B cell (primary cell): ENCODE data around the gene PTPRN2. TPM values are rescaled to one million over a fixed set of nuclear protein-coding genes. Genes with fewer than 3 reads are reported as not detected.

Source experiments
- ATAC-seq: fragments of 200-7000 bp; cut with Tn5 transposase; one replicate; pipeline ENCODE4 v1.10.0; 2021; ENCODE audit warnings: low read depth, mild to moderate bottlenecking, moderate number of reproducible peaks, moderate library complexity
- CTCF ChIA-PET: fragments of 350-600 bp; sonication (Branson Sonifier 250); formaldehyde crosslinking; loops from one replicate; lab custom pipeline; 2021; ENCODE audit warnings: antibody characterized with exemption, inconsistent platforms; lab: Charles Lee
- POLR2A ChIA-PET: fragments of 350-600 bp; sonication (Branson Sonifier 250); formaldehyde crosslinking; loops from one replicate; lab custom pipeline; 2021; ENCODE audit warnings: antibody characterized with exemption; lab: Charles Lee
- DNase-seq: peaks from one replicate; pipeline ENCODE4 v3.0.0; 2013
- H2AFZ ChIP-seq: 2 replicates; pipeline ENCODE4 v1.6.1; 2012; ENCODE audit warnings: mild to moderate bottlenecking, low read depth, low read length; ENCODE audit not compliant: insufficient read depth, poor library complexity, severe bottlenecking
- H3K27ac ChIP-seq, 2 donors: 1 replicate in 1 of 2; 2 replicates in 1 of 2; pipeline ENCODE4 v1.5.1; 2012 to 2013; ENCODE audit warnings: low read length in 2 of 2, mild to moderate bottlenecking in 2 of 2, moderate library complexity in 1 of 2
- H3K27me3 ChIP-seq, 4 experiments: fragments of 200-600 bp in 1 of 4; sonication (generic) in 1 of 4; replicated peaks in 1 of 4; 1 replicate in 2 of 4; 2 replicates in 2 of 4; pipeline versions ENCODE4 v1.6.1 to v1.7.0; 2013 to 2016; ENCODE audit warnings: low read length in 3 of 4, mild to moderate bottlenecking in 2 of 4, mixed read lengths in 1 of 4, moderate library complexity in 1 of 4; ENCODE audit not compliant: insufficient read depth in 4 of 4, control insufficient read depth in 3 of 4; ENCODE audit errors: control extremely low read depth in 1 of 4
- H3K36me3 ChIP-seq, 2 experiments: replicated peaks in 1 of 2; 1 replicate in 1 of 2; 2 replicates in 1 of 2; pipeline versions ENCODE4 v1.6.1 to v1.7.1; 2013; ENCODE audit warnings: low read length in 1 of 2; ENCODE audit not compliant: insufficient read depth in 2 of 2, control insufficient read depth in 1 of 2; ENCODE audit errors: control extremely low read depth in 1 of 2, extremely low read depth in 1 of 2
- H3K4me1 ChIP-seq, 2 donors: fragments of 200-600 bp in 1 of 2; sonication (generic) in 1 of 2; 1 replicate in 1 of 2; 2 replicates in 1 of 2; pipeline versions ENCODE4 v1.5.1 to v1.6.1; 2013 to 2017; ENCODE audit warnings: low read length in 2 of 2; ENCODE audit not compliant: control insufficient read depth in 2 of 2, insufficient read depth in 2 of 2
- H3K4me2 ChIP-seq: replicated peaks from 2 replicates; pipeline ENCODE3; 2012; ENCODE audit warnings: mild to moderate bottlenecking, low read depth, low read length; ENCODE audit not compliant: poor library complexity, severe bottlenecking
- H3K4me3 ChIP-seq, 5 experiments: fragments of 200-600 bp in 1 of 5; sonication (generic) in 1 of 5; 1 replicate in 3 of 5; 2 replicates in 2 of 5; pipeline versions ENCODE4 v1.5.1 to v1.7.0; 2011 to 2016; ENCODE audit warnings: low read length in 4 of 5, mild to moderate bottlenecking in 4 of 5, low read depth in 2 of 5, control low read depth in 1 of 5, moderate library complexity in 1 of 5; ENCODE audit not compliant: insufficient read depth in 1 of 5; ENCODE audit errors: control extremely low read depth in 1 of 5, extremely low read depth in 1 of 5
- H3K79me2 ChIP-seq: fragments of 200-600 bp; sonication (generic); one replicate; pipeline ENCODE4 v1.6.0; 2016; ENCODE audit warnings: low read length; ENCODE audit not compliant: control insufficient read depth, insufficient read depth
- H3K9ac ChIP-seq: fragments of 200-600 bp; sonication (generic); 2 replicates; pipeline ENCODE4 v1.6.1; 2017; ENCODE audit warnings: mild to moderate bottlenecking, low read length, moderate library complexity
- H3K9me3 ChIP-seq, 3 donors: one replicate each; pipeline versions ENCODE4 v1.6.1 to v1.7.1; 2013; ENCODE audit warnings: low read length in 2 of 3; ENCODE audit not compliant: control insufficient read depth in 2 of 3, insufficient read depth in 1 of 3; ENCODE audit errors: control extremely low read depth in 1 of 3
- H4K20me1 ChIP-seq: 2 replicates; pipeline ENCODE4 v1.6.0; 2012; ENCODE audit warnings: mild to moderate bottlenecking, low read length; ENCODE audit not compliant: insufficient read depth, control insufficient read depth, poor library complexity, severe bottlenecking
- H3K27ac Mint-ChIP-seq: one replicate; pipeline ENCODE4 v1.8.0; 2021; ENCODE audit warnings: mixed read lengths
- H3K27me3 Mint-ChIP-seq: one replicate; pipeline ENCODE4 v1.8.0; 2021; ENCODE audit warnings: mixed read lengths
- H3K4me1 Mint-ChIP-seq: one replicate; pipeline ENCODE4 v1.8.0; 2021; ENCODE audit warnings: mixed read lengths
- H3K4me3 Mint-ChIP-seq: one replicate; pipeline ENCODE4 v1.8.0; 2021; ENCODE audit warnings: mixed read lengths
- H3K9me3 Mint-ChIP-seq: one replicate; pipeline ENCODE4 v1.8.0; 2022; ENCODE audit warnings: mixed read lengths; ENCODE audit not compliant: insufficient read depth
- CTCF ChIP-seq: fragments of 200-600 bp; IDR thresholded peaks from one replicate; pipeline ENCODE4 v1.8.0; 2022; ENCODE audit warnings: antibody characterized with exemption, mild to moderate bottlenecking
- EZH2 ChIP-seq: IDR thresholded peaks from 2 replicates; pipeline ENCODE4 v1.6.1; 2012; ENCODE audit warnings: borderline replicate concordance, low read depth, mild to moderate bottlenecking, moderate library complexity, low read length; ENCODE audit not compliant: insufficient read depth, poor library complexity, severe bottlenecking
- WGBS: methylation state at CpG from one replicate; pipeline ENCODE4 v1.1.5; 2013; ENCODE audit warnings: missing lambda C conversion rate; ENCODE audit not compliant: insufficient coverage; 5-methylcytosine and 5-hydroxymethylcytosine counted together
- intact Hi-C: fragments of 100-400 bp; cut with micrococcal nuclease; formaldehyde crosslinking; loops from one replicate; pipeline ENCODE4 v1.10.0; 2022
- polyA plus RNA-seq: library from polyadenylated mRNA; depleted of rRNA; stranded (reverse); fragments of >200 nt; gene quantifications from 2 replicates; pipeline ENCODE4 v1.2.3, GENCODE V29; 2012
- total RNA-seq, 2 donors: library from RNA; stranded (reverse); fragments of 120-200 nt in 1 of 2; gene quantifications; 1 replicate in 1 of 2; 2 replicates in 1 of 2; pipeline versions ENCODE4 v1.2.3 to v1.2.4, GENCODE V29; 2013 to 2022

The PTPRN2 gene
- total and polyA plus RNA-seq, 2 donors (not counting 1 experiment from before 2014, with no cell fraction given) = 2.0 to 5.0 TPM

- Mint-ChIP-seq H3K4me3 (no peak overlapping the region), H3K27ac (no peak overlapping the region), H3K4me1 (no peaks in the 10 kb centered on the region), H3K9me3 (peaks cover 8% of the 10 kb centered on the region), H3K27me3 (no peaks in the 10 kb centered on the region)
- Histone ChIP-seq H3K4me2 (no peak overlapping the region), H3K36me3 (no peaks in the 10 kb centered on the region), H3K27me3 (no peaks in the 10 kb centered on the region), H3K4me1 (no peaks in the 10 kb centered on the region), H4K20me1 (no peaks in the 10 kb centered on the region), H3K4me3 (no peak overlapping the region), H3K9me3 (peaks cover 0 to 60% (median 20%) of the 10 kb centered on the region in 3 donors), H3K9ac (no peak overlapping the region), H3K79me2 (no peaks in the 10 kb centered on the region), H3K27ac (no peak overlapping the region), H2AFZ (no peak overlapping the region)
- no peak for TF ChIP-seq EZH2
- no peak for TF ChIP-seq CTCF
- ATAC-seq (no peak), DNase-seq (no peak)
- POLR2A ChIA-PET = no interaction called here
- CTCF ChIA-PET = no interaction called here
- WGBS = 96% methylated on average over 5 of the region's 10 CpGs
- intact Hi-C loops = no loop called here
Observed at GRCh38 chr7:157976406-157976805, 611.2 kb downstream of the PTPRN2 start.

- no peak overlapping the region for H3K4me3 Mint-ChIP-seq
- ChIA-PET CTCF (no interaction called here), POLR2A (no interaction called here)
- Histone ChIP-seq H3K9me3 (peaks cover 0 to 59% (median 20%) of the 10 kb centered on the region in 3 donors), H3K79me2 (no peaks in the 10 kb centered on the region), H3K36me3 (no peaks in the 10 kb centered on the region), H3K4me2 (no peak overlapping the region), H3K4me3 (no peak overlapping the region), H3K27me3 (no peaks in the 10 kb centered on the region), H3K27ac (no peak overlapping the region), H2AFZ (no peak overlapping the region), H3K4me1 (no peaks in the 10 kb centered on the region), H3K9ac (no peak overlapping the region), H4K20me1 (no peaks in the 10 kb centered on the region)
- no peak for TF ChIP-seq CTCF
- TF ChIP-seq EZH2 = no peak
- DNase-seq (no peak), ATAC-seq (no peak)
- intact Hi-C loops = no loop called here
- no peak overlapping the region for H3K27ac Mint-ChIP-seq
- 93% methylated on average over 17 of the region's 21 CpGs for WGBS
- no peaks in the 10 kb centered on the region for H3K27me3 Mint-ChIP-seq
- H3K9me3 Mint-ChIP-seq = peaks cover 11% of the 10 kb centered on the region
- no peaks in the 10 kb centered on the region for H3K4me1 Mint-ChIP-seq
Observed at GRCh38 chr7:157975401-157976372, 611.9 kb downstream of the PTPRN2 start.
